Stimulated activated CD8-positive, alpha-beta memory T cell treated with anti-CD3 and anti-CD28 coated beads, Interleukin-12 subunit alpha, Interleukin-12 subunit beta, amount 100 ng/mL, for 1 hour (primary cell): ENCODE data around the gene CD48.
A peak's percentile ranks its signal among the peaks of the same experiment; 100 is the strongest.

Source experiments
- DNase-seq: peaks from one replicate; pipeline ENCODE4 v3.0.0-alpha.2; 2020; ENCODE audit warnings: low read depth

Gene CD48

DNA sequence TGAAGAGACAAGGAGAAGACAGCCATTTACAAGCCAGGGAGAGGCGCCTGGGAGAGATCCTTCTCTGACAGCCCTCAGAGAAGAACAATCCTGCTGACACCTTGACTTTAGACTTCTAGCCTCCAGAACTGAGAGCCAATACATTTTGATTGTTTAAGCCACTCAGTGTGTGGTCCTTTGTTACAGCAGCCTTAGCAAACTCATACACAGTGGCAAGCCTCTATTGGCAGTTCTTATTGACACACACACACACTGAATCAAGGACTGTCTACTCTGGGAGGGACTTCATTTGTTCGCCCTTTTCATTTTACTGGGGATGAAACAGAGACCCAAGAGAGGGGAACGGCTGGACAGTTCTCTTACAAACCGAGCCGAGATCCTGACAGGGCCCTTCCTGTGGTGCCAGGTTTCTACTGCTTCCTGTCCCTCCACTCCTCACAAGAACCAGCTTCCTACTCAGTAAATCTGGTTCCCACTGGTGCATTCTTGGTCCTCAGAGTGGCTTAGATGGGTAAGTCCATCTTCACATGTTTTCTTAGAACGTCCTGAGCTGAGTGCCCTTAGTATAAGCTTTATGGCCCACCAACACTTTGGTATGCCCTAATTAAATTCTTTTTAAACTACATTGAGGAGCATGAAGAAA is 79.5 kb downstream of the CD48 start:
- DNase-seq, result no peak

DNA sequence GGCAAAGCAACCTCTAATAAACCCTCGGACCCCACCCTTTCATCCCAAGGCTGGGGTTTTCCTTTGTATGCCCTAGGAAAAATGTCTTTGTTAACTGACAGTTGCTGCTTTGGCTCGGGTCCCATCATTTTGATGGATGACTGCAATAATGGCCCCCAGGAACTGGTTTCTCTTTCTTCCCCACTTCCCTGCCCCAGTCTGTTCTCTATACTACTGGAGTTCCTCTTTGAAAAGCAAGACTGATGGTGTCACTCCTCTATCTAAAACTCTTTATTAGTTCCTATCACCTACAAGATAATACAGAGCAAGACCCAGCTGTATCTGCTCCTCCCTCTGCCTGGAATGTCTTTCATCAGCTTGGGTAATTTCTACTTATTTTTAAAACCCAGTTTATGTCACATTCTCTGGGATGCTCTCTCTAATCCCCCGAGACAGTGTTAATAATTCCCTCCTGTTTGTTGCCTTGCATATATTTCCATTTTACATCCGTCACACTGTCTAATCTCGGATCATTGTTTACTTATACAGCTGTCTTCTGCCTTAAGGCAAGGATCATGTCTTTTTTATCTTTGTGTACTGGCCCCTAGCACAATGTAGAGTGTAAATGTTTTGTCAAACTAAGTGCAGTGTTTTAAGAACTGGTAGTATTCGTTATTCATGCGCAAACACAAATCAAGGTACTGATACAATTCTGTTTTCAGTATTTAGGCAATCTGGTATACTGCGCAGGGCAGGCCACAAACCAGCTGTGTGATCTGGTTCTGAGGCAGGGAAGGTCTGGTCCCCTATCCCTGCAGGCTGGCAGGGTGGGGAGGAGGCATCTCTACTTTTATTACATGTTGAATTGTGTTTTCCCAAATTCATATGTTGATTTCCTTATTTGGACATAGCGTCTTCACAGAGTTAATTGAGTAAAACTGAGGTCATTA is 80.8 kb downstream of the CD48 start:
- no peak for DNase-seq

DNA sequence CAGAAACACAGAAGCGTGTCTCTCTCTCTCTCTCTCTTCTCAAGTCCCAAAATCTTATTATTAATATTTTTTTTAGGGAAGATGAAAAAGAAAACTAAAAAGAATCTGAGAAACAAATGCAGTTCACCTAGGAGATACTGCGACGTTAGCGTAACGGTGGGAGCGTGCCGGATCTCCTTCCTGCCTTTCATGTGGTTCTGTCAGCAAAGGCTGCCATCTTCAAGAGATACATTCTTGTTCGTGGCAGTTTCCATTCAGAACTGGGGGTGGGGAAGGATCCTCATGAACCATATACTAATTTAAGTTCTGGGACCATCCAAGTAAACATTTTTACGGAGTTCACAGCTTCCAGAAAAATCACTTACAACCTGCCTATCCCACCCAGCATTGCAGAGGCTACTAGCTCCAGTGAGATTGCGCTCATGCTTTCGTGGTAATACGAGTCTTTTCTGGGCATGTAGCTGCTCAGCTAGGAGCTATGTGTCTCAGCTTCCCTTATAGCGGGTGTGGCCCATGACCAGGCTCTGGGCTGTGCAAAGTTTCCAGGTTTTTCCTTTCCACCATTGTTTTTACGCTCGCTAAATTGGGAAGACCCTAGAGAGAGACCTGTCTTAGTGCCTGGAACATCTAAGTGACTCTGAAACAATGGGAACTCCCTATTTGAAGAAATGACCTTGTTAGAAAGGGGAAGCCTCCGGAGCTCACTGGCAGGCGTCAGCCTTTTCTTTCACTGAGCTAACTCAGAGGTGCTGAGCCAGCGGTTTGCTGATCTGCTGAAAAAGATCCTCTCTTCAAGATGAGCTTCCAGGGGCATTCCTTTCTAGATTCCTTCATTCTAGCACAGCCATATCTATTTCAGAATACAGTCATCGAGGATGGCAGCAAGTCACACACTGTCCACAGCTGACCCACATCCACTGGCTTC is 82.1 kb downstream of the CD48 start:
- peak; percentile 55 for DNase-seq

DNA sequence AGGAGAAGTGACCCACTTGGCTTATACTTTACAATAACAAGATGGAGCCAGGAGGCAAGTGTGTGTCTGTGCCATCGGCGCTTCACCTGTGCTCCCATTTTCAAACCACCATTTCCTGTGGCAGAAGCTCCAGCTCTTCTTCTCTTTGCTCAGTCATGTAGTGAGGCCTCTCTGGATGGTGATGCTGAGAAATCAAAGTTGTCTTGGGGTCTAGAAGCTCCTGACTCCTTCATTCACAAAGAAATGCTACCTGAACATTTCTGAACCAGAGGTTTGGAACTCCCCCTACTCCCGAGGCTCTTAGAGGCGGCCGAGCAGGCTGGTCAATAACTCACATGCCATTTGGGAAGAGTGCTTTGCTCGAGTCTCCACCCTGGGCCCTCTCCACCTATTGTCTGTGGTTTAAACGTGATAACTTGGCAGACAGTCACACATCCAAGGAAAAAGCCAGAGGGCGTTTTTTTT is 82.8 kb downstream of the CD48 start:
- no peak for DNase-seq
